Measurements from ENCODE around the gene RAD9A.

RAD9A gene

DNA sequence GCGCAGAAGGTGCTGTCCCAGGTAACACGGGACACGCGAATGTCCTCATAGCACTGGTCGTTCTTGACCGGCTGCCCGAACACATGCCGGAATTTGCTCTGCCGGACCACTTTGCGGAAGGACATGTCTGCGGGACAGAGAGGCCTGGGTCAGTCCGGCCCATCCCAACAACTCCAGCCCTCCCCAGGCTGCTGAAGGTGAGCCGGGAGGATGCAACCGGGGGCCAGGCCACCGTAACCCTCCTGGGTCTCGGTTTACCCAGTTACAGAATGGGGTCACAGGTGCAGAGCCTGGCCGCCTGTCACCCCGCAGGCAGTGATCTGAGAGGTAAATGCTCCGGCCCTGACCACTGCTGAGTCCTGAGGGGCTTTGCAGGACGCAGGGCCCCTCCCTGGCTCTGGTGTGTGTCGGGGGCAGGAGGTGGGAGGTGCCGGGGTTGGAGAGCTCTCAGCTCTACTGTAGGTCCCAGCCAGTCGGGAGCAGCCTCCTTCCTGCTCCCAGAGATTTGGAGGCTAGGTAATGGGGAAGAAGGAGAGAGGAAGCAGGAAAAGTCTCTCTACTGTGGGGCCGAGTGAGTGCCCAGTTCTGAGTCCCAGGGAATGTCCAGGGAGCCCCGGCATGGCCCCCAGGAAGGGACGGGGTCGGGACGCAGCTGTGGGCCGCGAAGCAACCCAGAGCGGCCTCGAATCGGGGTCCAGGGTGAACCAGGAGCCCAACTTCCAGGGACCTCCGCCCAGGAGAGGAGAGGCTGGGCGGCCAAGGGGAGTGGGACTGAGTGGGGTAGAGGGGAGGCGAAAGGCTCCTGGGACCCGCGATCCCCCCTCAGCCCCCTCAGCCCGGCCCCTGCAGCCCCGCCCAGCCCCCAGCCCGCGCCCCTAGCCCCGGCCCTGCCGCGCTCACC, 51.0 kb downstream of the RAD9A start:
- no peak for DNase-seq

DNA sequence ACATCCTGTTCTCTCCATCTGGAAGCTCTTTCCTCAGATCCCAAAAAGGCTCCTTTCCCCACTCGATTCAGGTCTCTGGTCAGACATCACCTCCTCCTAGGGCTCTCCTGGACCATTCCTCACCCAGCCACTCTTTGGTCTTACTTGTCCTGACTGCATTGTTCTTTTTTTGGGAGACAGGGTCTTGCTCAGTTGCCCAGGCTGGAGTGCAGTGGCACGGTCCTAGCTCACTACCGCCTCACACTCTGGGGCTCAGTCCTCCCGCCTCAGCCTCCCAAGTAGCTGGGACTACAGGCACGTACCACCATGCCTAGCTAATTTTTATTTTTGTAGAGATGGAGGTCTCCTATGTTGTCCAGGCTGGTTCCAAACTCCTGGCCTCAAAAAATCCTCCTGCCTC, 53.7 kb downstream of the RAD9A start:
- DNase-seq = no peak

Data from activated CD8-positive, alpha-beta memory T cell treated with anti-CD3 and anti-CD28 coated beads, Interleukin-2, amount 50 U/mL, for 4 hours (primary cell).